NB4 (cell line): ENCODE results near the gene PCNT.

Experiments used
- CTCF ChIP-seq: IDR thresholded peaks from one replicate; pipeline ENCODE4 v1.5.1; 2012; ENCODE audit warnings: low read depth, low read length
- MAX ChIP-seq: IDR thresholded peaks from 2 replicates; pipeline ENCODE4 v1.6.1; 2011; ENCODE audit warnings: low read depth, low read length
- POLR2A ChIP-seq: IDR thresholded peaks from 2 replicates; pipeline ENCODE4 v1.6.1; 2011; ENCODE audit warnings: mild to moderate bottlenecking; ENCODE audit not compliant: insufficient read length; ENCODE audit errors: extremely low read depth

- TF ChIP-seq CTCF: no peak
- no peak for TF ChIP-seq POLR2A
- no peak for TF ChIP-seq MAX
Measured at GRCh38 chr21:46329796-46330195, 5.8 kb downstream of the PCNT start.
